ENCODE results near the gene PCDHGA2. TPM values are rescaled to one million over a fixed set of nuclear protein-coding genes. Genes with fewer than 3 reads are reported as not detected.

Gene PCDHGA2
- total RNA-seq, 1 experiment from 2014 or later: 0.72 TPM

Other genes with a start within 250 kb of the PCDHGA2 start
- gene PCDHB2, start 244.1 kb upstream of the PCDHGA2 start, total RNA-seq (2022; extraction: Qiagen RNA extraction; ENCODE audit: low read depth): 3.3 to 4.1 TPM (median 3.4 TPM) in 5 replicates
- gene PCDHB3, start 238.3 kb upstream of the PCDHGA2 start, total RNA-seq (2022; extraction: Qiagen RNA extraction; ENCODE audit: low read depth): 0.05 TPM in 1 of 5 replicates, not detected in the others
- gene PCDHB4, start 216.9 kb upstream of the PCDHGA2 start, total RNA-seq (2022; extraction: Qiagen RNA extraction; ENCODE audit: low read depth): 0.03 to 0.11 TPM (median 0.08 TPM) in 3 of 5 replicates, not detected in the others
- gene PCDHB5, start 203.6 kb upstream of the PCDHGA2 start, total RNA-seq (2022; extraction: Qiagen RNA extraction; ENCODE audit: low read depth): 0.94 to 1.8 TPM (median 1.5 TPM) in 5 replicates
- 0.81 to 1.2 TPM (median 0.89 TPM) in 5 replicates for gene PCDHB6, start 188.7 kb upstream of the PCDHGA2 start, total RNA-seq (2022; extraction: Qiagen RNA extraction; ENCODE audit: low read depth)
- not detected in 5 replicates for gene PCDHB7, start 166.1 kb upstream of the PCDHGA2 start, total RNA-seq (2022; extraction: Qiagen RNA extraction; ENCODE audit: low read depth)
- gene PCDHB8, start 161.0 kb upstream of the PCDHGA2 start, total RNA-seq (2022; extraction: Qiagen RNA extraction; ENCODE audit: low read depth): 0.24 to 0.39 TPM (median 0.32 TPM) in 5 replicates
- 0.05 to 0.15 TPM (median 0.06 TPM) in 4 of 5 replicates, not detected in the other for gene PCDHB16, start 156.4 kb upstream of the PCDHGA2 start, total RNA-seq (2022; extraction: Qiagen RNA extraction; ENCODE audit: low read depth)
- 0.05 TPM in 1 of 5 replicates, not detected in the others for gene PCDHB9, start 151.6 kb upstream of the PCDHGA2 start, total RNA-seq (2022; extraction: Qiagen RNA extraction; ENCODE audit: low read depth)
- 0.05 TPM in 2 of 5 replicates, not detected in the others for gene PCDHB10, start 146.4 kb upstream of the PCDHGA2 start, total RNA-seq (2022; extraction: Qiagen RNA extraction; ENCODE audit: low read depth)
- 0.08 to 0.12 TPM (median 0.10 TPM) in 4 of 5 replicates, not detected in the other for gene PCDHB11, start 139.1 kb upstream of the PCDHGA2 start, total RNA-seq (2022; extraction: Qiagen RNA extraction; ENCODE audit: low read depth)
- gene PCDHB12, start 130.0 kb upstream of the PCDHGA2 start, total RNA-seq (2022; extraction: Qiagen RNA extraction; ENCODE audit: low read depth): not detected in 5 replicates
- 0.03 to 0.07 TPM (median 0.07 TPM) in 4 of 5 replicates, not detected in the other for gene PCDHB13, start 124.8 kb upstream of the PCDHGA2 start, total RNA-seq (2022; extraction: Qiagen RNA extraction; ENCODE audit: low read depth)
- gene PCDHB14, start 115.4 kb upstream of the PCDHGA2 start, total RNA-seq (2022; extraction: Qiagen RNA extraction; ENCODE audit: low read depth): 0.02 to 0.13 TPM (median 0.07 TPM) in 5 replicates
- gene PCDHB15, start 93.4 kb upstream of the PCDHGA2 start, total RNA-seq (2022; extraction: Qiagen RNA extraction; ENCODE audit: low read depth): 0.05 to 0.16 TPM (median 0.09 TPM) in 3 of 5 replicates, not detected in the others
- gene SLC25A2, start 34.7 kb upstream of the PCDHGA2 start, total RNA-seq (2022; extraction: Qiagen RNA extraction; ENCODE audit: low read depth): not detected in 5 replicates
- 63.2 to 78.4 TPM (median 73.8 TPM) in 5 replicates for gene TAF7, start 18.0 kb upstream of the PCDHGA2 start, total RNA-seq (2022; extraction: Qiagen RNA extraction; ENCODE audit: low read depth)
- 0.29 to 0.38 TPM (median 0.32 TPM) in 5 replicates for gene PCDHGA1, start 8.2 kb upstream of the PCDHGA2 start, total RNA-seq (2022; extraction: Qiagen RNA extraction; ENCODE audit: low read depth)
- not detected in 5 replicates for gene PCDHGA3, start 5.1 kb downstream of the PCDHGA2 start, total RNA-seq (2022; extraction: Qiagen RNA extraction; ENCODE audit: low read depth)
- gene PCDHGB1, start 11.3 kb downstream of the PCDHGA2 start, total RNA-seq (2022; extraction: Qiagen RNA extraction; ENCODE audit: low read depth): 1.6 to 2.1 TPM (median 1.9 TPM) in 5 replicates
- gene PCDHGA4, start 16.3 kb downstream of the PCDHGA2 start, total RNA-seq (2022; extraction: Qiagen RNA extraction; ENCODE audit: low read depth): 0.07 to 0.18 TPM (median 0.14 TPM) in 5 replicates
- gene PCDHGB2, start 21.2 kb downstream of the PCDHGA2 start, total RNA-seq (2022; extraction: Qiagen RNA extraction; ENCODE audit: low read depth): 0.05 to 0.19 TPM (median 0.10 TPM) in 5 replicates
- 0.08 to 0.22 TPM (median 0.12 TPM) in 5 replicates for gene PCDHGA5, start 25.4 kb downstream of the PCDHGA2 start, total RNA-seq (2022; extraction: Qiagen RNA extraction; ENCODE audit: low read depth)
- gene PCDHGB3, start 31.5 kb downstream of the PCDHGA2 start, total RNA-seq (2022; extraction: Qiagen RNA extraction; ENCODE audit: low read depth): 0.16 to 0.31 TPM (median 0.22 TPM) in 5 replicates
- 0.13 to 0.26 TPM (median 0.14 TPM) in 5 replicates for gene PCDHGA6, start 35.1 kb downstream of the PCDHGA2 start, total RNA-seq (2022; extraction: Qiagen RNA extraction; ENCODE audit: low read depth)
- 0.59 to 1.1 TPM (median 0.95 TPM) in 5 replicates for gene PCDHGA7, start 44.0 kb downstream of the PCDHGA2 start, total RNA-seq (2022; extraction: Qiagen RNA extraction; ENCODE audit: low read depth)
- gene PCDHGB4, start 48.9 kb downstream of the PCDHGA2 start, total RNA-seq (2022; extraction: Qiagen RNA extraction; ENCODE audit: low read depth): 0.74 to 1.00 TPM (median 0.79 TPM) in 5 replicates
- gene PCDHGA8, start 53.9 kb downstream of the PCDHGA2 start, total RNA-seq (2022; extraction: Qiagen RNA extraction; ENCODE audit: low read depth): 0.02 to 0.13 TPM (median 0.07 TPM) in 3 of 5 replicates, not detected in the others
- gene PCDHGB5, start 59.2 kb downstream of the PCDHGA2 start, total RNA-seq (2022; extraction: Qiagen RNA extraction; ENCODE audit: low read depth): 1.9 to 2.7 TPM (median 2.3 TPM) in 5 replicates
- 0.05 to 0.10 TPM (median 0.07 TPM) in 4 of 5 replicates, not detected in the other for gene PCDHGA9, start 64.0 kb downstream of the PCDHGA2 start, total RNA-seq (2022; extraction: Qiagen RNA extraction; ENCODE audit: low read depth)
- 0.07 to 0.16 TPM (median 0.12 TPM) in 5 replicates for gene PCDHGB6, start 69.3 kb downstream of the PCDHGA2 start, total RNA-seq (2022; extraction: Qiagen RNA extraction; ENCODE audit: low read depth)
- 0.02 TPM in 1 of 5 replicates, not detected in the others for gene PCDHGA10, start 74.2 kb downstream of the PCDHGA2 start, total RNA-seq (2022; extraction: Qiagen RNA extraction; ENCODE audit: low read depth)
- 0.03 to 0.06 TPM in 2 of 5 replicates, not detected in the others for gene PCDHGB7, start 78.9 kb downstream of the PCDHGA2 start, total RNA-seq (2022; extraction: Qiagen RNA extraction; ENCODE audit: low read depth)
- 0.03 to 0.07 TPM in 2 of 5 replicates, not detected in the others for gene PCDHGA11, start 82.3 kb downstream of the PCDHGA2 start, total RNA-seq (2022; extraction: Qiagen RNA extraction; ENCODE audit: low read depth)
- gene PCDHGA12, start 91.7 kb downstream of the PCDHGA2 start, total RNA-seq (2022; extraction: Qiagen RNA extraction; ENCODE audit: low read depth): not detected in 5 replicates
- gene PCDHGC3, start 137.2 kb downstream of the PCDHGA2 start, total RNA-seq (2022; extraction: Qiagen RNA extraction; ENCODE audit: low read depth): 5.4 to 6.5 TPM (median 5.8 TPM) in 5 replicates
- gene PCDHGC4, start 146.3 kb downstream of the PCDHGA2 start, total RNA-seq (2022; extraction: Qiagen RNA extraction; ENCODE audit: low read depth): not detected in 5 replicates
- 0.05 to 0.06 TPM in 2 of 5 replicates, not detected in the others for gene PCDHGC5, start 150.3 kb downstream of the PCDHGA2 start, total RNA-seq (2022; extraction: Qiagen RNA extraction; ENCODE audit: low read depth)

Measured in A549 treated with GW870086 at 1 μM for 4 hours (cell line).